Measurements from ENCODE around the gene NHS.

DNA sequence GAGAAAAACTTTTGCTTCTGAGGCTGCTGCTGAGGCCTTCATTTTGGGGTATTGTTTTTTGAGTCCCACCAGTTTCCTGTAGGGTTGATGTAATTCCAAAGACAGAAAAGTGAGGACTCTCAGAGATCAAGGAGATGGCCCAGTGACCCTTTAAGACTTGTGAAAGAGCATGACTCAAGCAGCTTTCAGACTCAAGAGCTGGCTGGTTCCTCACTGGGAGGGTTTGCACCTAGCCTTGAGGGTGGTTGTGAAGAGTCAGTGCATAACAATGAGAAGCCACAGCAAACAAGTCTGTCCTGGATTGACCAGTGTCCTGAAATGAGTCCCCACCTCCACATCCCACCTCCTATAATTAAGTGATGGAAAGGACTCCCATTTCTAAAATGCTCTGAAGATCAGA, 89.2 kb downstream of the NHS start:
- no peak for TF ChIP-seq POLR2A (IDR thresholded peaks at IDR 0.05)
- TF ChIP-seq, protein P1, sequence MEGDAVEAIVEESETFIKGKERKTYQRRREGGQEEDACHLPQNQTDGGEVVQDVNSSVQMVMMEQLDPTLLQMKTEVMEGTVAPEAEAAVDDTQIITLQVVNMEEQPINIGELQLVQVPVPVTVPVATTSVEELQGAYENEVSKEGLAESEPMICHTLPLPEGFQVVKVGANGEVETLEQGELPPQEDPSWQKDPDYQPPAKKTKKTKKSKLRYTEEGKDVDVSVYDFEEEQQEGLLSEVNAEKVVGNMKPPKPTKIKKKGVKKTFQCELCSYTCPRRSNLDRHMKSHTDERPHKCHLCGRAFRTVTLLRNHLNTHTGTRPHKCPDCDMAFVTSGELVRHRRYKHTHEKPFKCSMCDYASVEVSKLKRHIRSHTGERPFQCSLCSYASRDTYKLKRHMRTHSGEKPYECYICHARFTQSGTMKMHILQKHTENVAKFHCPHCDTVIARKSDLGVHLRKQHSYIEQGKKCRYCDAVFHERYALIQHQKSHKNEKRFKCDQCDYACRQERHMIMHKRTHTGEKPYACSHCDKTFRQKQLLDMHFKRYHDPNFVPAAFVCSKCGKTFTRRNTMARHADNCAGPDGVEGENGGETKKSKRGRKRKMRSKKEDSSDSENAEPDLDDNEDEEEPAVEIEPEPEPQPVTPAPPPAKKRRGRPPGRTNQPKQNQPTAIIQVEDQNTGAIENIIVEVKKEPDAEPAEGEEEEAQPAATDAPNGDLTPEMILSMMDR (IDR thresholded peaks at IDR 0.05), result no peak
